ENCODE measurements around the gene ZXDC. TPM values are rescaled to one million over a fixed set of nuclear protein-coding genes. Genes with fewer than 3 reads are reported as not detected.
A peak's percentile ranks its signal among the peaks of the same experiment; 100 is the strongest.

The ZXDC gene
- total and polyA plus RNA-seq, 7 donors: 10.6 to 39.5 (median 30.3) TPM

DNA sequence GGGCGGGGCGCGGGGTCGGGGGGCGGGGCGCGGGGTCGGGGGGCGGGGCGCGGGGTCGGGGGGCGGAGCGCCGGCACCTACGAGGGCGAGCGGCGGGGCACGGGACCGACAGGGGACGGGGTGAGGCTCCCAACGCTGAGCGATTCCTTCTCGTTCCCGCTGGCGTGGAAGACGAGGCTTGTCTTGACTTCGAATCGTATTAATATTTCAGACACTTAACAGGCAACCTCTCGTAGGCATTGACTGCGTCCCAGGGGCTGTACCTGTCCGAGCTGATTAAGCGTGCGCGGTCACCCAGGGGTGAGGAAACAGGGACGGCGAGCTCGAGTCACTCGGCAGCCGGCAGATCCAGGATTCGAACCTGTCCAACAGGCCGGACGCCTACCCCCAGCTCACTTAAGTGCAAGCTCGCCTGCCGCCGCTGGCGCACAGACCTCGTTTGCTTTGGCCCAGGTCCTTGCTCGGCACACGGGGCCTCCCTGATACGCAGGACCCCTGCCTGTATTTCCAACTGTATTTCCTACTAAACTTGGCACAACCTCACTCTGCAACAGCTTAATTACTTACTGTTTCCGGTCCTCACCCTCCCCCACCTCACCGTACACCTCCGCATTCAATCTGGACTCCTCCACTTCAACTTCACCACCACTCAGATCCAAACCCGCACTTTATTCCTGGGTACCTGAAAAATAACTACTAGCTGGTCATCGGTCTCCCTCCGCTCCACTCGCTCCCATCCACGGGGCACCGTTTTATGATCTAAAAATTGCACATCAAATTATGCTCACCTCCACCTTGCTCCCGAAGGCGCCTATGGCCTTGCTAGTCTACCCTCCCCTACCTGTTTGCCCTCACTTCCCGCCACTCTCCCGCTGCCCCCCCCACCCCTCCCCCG, 722 bp upstream of the ZXDC start:
- peak; percentile 12 to 85 for DNase-seq
- 14 to 17% (median 17%) methylated on average over 51 to 58 of the region's 66 CpGs for WGBS, 3 donors
- intact Hi-C loops (cut with DNase I): loop anchor here in 1 of 2 donors (10.0 kb wide), 2 partner anchors 122 to 212 kb away; partner anchors contain the start of gene KLF15

DNA sequence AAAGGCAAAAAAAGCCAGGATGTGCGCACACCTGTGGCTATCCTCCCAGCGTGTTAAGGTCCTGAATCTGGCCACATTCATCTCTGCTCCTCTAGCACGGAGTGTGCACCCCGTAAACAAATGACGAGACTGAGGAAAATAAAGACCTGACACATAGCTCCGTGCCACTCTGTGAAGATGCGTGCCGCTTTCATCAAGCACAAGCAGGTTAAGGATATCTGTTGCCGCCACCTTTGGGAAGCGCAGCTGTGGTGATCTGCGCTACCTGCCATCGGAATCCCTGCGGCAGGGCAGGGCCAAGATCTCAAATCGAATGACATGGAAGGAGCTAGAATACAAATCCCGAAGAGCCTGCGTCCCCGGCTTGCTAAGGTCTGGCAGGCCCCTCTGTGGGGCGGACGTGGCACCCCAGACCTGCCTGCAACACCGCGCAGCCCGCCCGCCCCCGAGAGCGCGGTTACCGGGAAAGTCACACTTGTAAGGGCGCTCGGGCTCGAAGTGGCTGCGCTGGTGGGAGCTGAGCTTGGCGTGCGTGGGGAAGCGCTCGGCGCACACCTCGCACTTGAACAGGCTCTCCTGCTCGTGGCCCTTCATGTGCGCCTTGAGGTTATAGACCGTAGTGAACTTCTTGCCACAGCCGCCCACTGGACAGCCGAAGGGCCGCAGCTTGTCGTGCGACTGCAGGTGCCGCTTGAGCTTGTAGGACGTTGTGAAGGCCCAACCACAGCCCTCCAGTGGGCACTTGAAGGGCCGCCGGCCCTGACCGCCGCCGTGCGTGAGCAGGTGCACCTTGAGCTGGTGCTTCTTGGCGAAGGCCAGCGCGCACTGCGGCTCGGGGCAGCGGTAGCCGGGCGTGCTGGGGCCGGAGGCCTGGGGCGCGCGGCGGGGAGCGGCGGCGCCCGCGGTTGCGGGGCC, 936 bp downstream of the ZXDC start:
- intact Hi-C loops (cut with DNase I): loop anchor here (5.0 to 10.0 kb wide), 3 partner anchors 120 to 212 kb away; partner anchors contain the start of gene KLF15 (in 1 of the 2)
- DNase-seq (peak; percentile 60 to 79), ATAC-seq (peak; percentile 19 to 39 (median 28))
- peaks cover 3 to 28% of the 10 kb centered on the region in 2 donors for H3K36me3 ChIP-seq (ENCODE audit: insufficient read depth in 1 of 2, low read depth in 1 of 2)
- H3K27me3 ChIP-seq (ENCODE audit: insufficient read depth in 3 of 3, low read length in 2 of 3): no peaks in the 10 kb centered on the region
- peaks cover 49% of the 10 kb centered on the region for H3K4me1 ChIP-seq
- peak overlapping the region; percentile 96 for H3K27ac ChIP-seq
- 5 to 6% (median 5%) methylated on average over 62 to 72 of the region's 72 CpGs for WGBS, 3 donors
- TF ChIP-seq, protein P1, sequence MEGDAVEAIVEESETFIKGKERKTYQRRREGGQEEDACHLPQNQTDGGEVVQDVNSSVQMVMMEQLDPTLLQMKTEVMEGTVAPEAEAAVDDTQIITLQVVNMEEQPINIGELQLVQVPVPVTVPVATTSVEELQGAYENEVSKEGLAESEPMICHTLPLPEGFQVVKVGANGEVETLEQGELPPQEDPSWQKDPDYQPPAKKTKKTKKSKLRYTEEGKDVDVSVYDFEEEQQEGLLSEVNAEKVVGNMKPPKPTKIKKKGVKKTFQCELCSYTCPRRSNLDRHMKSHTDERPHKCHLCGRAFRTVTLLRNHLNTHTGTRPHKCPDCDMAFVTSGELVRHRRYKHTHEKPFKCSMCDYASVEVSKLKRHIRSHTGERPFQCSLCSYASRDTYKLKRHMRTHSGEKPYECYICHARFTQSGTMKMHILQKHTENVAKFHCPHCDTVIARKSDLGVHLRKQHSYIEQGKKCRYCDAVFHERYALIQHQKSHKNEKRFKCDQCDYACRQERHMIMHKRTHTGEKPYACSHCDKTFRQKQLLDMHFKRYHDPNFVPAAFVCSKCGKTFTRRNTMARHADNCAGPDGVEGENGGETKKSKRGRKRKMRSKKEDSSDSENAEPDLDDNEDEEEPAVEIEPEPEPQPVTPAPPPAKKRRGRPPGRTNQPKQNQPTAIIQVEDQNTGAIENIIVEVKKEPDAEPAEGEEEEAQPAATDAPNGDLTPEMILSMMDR (IDR thresholded peaks at IDR 0.05): no peak
- no peaks in the 10 kb centered on the region for H3K9me3 ChIP-seq
- peak overlapping the region; percentile 87 for H3K4me3 ChIP-seq

More for the DNA sequence above, 722 bp upstream of the ZXDC start:
- Histone ChIP-seq H3K27me3 (ENCODE audit: insufficient read depth in 3 of 3, low read length in 2 of 3) (no peaks in the 10 kb centered on the region), H3K4me1 (peaks cover 34% of the 10 kb centered on the region), H3K27ac (peak overlapping the region; percentile 96), H3K9me3 (no peaks in the 10 kb centered on the region), H3K4me3 (peak overlapping the region; percentile 82), H3K36me3 (ENCODE audit: insufficient read depth in 1 of 2, low read depth in 1 of 2) (peaks cover 0 to 12% of the 10 kb centered on the region in 2 donors)
- peak; percentile 36 to 53 (median 46) for ATAC-seq
- TF ChIP-seq, protein P1 (IDR thresholded peaks at IDR 0.05): no peak

DNA sequence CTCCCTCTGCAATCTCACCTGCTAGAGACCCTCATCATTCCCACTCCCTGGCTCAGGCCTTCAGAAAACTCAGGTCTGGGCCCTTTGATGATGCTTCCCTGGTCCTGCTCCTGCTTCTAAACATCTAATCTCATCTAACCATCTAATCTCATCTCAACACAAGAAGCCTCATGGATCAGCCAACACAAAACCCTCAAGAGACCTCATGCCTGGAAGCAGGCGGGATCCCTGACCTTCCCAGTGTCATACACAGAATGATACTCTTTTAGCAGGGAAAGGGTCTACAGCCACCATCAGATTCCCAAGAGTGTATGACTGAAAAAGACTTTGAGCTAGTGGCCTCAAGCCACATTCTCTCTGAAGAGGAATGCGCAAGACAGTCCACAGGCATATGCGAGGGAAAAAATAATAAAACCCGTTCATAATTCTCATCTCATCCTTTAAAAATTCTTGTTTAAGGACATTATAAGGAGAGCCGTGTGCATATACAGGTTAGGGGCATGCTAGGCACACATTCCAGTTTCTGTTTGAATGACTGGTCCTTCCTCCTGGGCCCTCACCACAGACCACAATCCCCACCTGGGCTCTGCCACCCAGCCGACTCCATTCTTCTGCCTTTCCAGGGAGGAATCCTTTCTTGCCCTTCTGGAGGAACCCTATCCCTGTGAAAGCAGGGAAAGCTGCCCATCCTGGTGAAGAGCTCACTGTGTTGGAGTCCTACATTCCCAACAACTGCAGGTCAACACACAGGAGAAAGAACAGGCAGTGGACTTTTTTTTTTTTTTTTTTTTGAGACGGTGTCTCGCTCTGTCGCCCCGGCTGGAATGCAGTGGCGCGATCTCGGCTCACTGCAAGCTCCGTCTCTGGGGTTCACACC, 2.2 kb downstream of the ZXDC start:
- peak overlapping the region; percentile 96 for H3K27ac ChIP-seq
- no peaks in the 10 kb centered on the region for H3K27me3 ChIP-seq (ENCODE audit: insufficient read depth in 3 of 3, low read length in 2 of 3)
- H3K36me3 ChIP-seq (ENCODE audit: insufficient read depth in 1 of 2, low read depth in 1 of 2): peaks cover 7 to 40% of the 10 kb centered on the region in 2 donors
- no peaks in the 10 kb centered on the region for H3K9me3 ChIP-seq
- peak overlapping the region; percentile 87 for H3K4me3 ChIP-seq
- TF ChIP-seq, protein P1 (IDR thresholded peaks at IDR 0.05): no peak
- DNase-seq (peak in 1 of 2 donors; percentile 14), ATAC-seq (no peak)
- peaks cover 52% of the 10 kb centered on the region for H3K4me1 ChIP-seq
- 40 to 62% (median 54%) methylated on average over 7 to 14 of the region's 14 CpGs for WGBS, 3 donors
- intact Hi-C loops (cut with DNase I): loop anchor here (5.0 to 10.0 kb wide), 3 partner anchors 119 to 211 kb away; partner anchors contain the start of gene KLF15 (in 1 of the 2)

Measured in psoas muscle (tissue), 8 donors.